Fibroblast of skin of scalp (primary cell): ENCODE results near the gene ZNF524.
A peak's percentile ranks its signal among the peaks of the same experiment; 100 is the strongest.

Experiments
- DNase-seq: peaks from one replicate; pipeline ENCODE4 v3.0.0-alpha.2; 2013

Gene ZNF524

DNA sequence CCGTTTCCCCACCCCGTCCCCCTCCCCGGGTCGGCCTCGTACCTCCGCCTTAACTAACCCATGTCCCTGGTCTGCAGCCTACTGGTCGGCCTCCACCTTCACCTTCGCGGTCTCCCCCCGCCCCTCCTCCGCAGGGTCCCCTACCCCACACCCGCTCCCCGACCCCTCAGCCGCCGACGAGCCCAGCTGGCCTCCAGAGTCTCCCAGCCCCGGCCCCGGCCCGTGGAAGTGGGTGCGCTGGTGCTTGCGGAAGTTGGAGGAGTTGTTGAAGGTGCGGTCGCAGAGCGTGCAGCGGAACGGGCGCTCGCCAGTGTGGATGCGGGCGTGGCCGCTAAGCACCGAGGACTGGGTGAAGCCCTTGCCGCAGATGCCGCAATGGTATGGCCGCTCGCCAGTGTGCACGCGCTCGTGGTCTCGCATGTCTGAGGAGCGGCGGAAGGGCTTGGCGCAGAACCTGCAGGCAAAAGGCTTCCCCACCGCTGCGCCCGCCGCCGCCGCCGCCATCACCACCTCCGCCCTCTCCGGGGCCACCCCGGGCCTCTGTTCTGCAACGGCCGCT, 21.7 kb downstream of the ZNF524 start:
- DNase-seq = no peak

DNA sequence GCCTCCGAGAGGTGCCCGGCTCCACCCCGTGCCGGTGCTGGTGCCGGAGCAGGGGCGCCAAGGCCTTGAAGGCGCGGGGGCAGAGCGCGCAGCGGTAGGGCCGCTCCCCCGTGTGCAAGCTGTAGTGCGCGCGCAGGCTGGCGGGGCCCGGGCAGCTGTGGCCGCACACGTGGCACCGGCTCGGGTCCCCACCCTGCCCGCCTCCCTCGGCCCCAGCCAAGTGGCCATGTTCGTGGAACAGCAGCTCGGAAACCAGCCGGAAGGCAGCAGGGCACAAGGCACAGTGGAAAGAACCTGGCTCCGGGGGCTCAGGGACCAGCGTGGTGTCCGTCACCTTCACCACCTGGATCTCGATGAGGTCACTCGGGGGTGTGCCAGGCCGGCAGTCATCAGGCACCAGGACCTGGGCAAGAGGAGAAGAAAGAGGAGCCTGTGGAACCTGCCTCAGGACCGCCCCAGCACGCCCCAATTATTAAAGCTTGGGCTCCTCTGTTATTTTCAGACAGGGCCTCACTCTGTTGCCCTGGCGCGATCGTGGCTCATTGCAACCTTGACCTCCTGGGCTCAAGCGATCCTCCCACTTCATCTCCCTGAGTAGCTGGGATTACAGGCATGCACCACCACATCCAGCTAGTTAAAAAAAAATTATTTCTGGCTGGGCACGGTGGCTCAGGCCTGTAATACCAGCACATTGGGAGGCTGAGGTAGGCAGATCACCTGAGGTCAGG, 22.3 kb downstream of the ZNF524 start:
- DNase-seq = no peak

DNA sequence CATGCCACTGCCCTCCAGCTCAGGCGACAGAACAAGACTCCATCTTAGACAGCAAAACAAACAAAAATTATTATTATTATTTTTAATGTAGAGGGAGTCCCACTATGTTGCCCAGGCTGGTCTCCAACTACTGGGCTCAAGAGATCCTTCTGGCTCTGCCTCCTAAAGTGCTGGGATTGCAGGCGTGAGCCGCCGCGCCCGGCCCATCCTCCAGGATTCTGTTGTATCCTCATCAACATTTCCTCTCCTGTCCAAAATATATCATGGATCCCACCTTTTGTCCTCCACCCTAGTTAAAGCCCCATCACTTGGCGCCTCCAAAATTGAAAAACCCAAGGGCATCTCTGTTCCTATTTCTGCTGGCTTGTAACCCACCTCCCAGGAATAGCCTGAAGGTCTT, 23.0 kb downstream of the ZNF524 start:
- no peak for DNase-seq

DNA sequence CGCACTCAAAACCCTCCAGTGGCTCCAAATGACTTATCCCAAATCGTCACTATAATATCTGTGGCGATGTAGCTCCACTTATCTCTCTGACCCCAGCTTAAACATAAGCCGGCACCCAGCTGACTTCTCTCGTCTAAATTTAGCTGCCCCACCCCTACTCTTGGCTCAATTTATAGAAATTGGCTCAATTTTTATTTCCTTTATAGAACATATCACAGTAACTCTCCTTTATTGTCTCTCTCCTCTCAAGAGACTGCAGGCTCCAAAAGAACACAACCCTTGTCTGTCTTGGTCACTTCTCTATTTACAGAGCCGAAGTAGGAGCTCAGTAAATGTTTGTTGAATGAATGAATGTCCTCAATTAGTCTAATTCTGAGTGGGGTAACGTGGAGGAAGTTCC, 23.5 kb downstream of the ZNF524 start:
- no peak for DNase-seq

DNA sequence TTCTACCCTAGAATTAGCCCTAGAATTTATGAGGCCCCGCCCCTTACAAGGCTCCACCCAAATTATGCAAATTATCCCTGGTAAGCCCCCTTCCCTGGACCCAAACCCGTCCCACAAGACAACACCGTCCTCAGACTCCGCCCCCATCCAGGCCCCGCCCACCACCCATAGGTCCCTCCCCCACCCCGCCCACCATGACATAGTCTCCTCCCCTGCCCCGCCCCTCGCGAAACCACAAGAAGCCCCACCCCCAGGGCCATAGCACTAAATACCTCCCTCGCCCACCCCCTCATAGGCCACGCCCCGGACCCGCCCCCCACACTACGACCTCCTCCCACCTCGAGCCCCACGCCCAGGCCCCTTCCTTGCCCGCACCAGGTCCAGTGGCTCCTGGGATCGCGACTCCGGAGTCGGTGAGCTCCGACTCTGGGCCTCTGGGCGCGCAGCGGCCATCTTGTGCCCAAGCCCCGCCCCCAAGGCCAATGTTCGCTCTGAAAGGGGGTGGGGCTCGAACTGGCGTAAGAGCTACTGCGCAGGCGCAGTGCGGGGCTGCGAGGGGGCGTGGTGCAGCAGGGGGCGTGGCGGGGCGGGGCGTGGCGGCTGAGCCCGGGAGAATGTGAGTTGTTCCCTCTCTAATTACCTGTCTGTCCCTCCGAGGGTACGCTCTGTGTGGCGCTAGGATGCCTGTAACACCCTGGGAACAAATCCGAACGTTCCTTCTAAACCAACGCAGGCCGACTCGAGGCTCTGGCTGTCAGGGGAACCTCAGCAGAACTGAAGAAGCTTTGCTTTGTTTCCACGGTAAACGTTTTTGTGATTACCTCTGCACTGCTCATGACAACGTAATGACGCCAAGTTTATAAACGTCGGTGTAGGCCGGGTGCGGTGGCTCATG, 24.3 kb downstream of the ZNF524 start, which contains the start of gene ZNF784:
Gene ZNF784, minus strand, starts transcription at position 458 of the 895 bp plus-strand sequence. Its CDS starts 5 bp downstream, at position 453.
- peak; percentile 94 for DNase-seq

DNA sequence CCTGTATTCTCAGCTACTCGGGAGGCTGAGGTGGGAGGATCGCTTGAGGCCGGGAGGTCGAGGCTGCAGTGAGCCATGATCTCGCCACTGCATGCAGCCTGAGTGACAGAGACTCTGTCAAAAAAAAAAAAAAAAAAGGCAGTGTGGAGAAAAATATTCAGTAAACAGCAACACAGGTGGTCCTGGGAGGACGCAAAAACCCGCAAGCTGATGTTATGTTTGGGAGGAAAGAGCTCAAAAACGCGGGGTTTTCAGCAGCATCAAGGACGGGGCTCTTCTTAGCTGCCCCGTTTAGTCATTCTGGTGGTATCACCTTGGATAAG, 24.9 kb downstream of the ZNF524 start:
- no peak for DNase-seq

DNA sequence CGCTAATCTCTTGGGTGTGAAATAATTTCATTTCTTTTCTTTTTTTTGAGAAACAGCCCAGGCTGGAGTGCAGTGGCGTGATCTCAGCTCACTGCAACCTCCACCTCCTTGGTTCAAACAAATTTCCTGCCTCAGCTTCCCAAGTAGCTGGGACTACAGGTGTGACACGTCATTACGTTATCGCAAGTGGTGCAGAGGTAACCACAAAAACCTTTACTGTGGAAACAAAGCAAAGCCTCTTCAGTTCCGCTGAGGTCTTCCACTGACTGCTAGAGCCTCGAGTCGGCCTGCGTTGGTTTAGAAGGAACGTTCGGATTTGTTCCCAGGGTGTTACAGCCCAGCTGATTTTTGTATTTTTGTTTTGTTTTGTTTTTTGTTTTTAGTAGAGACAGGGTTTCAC, 26.3 kb downstream of the ZNF524 start:
- no peak for DNase-seq

DNA sequence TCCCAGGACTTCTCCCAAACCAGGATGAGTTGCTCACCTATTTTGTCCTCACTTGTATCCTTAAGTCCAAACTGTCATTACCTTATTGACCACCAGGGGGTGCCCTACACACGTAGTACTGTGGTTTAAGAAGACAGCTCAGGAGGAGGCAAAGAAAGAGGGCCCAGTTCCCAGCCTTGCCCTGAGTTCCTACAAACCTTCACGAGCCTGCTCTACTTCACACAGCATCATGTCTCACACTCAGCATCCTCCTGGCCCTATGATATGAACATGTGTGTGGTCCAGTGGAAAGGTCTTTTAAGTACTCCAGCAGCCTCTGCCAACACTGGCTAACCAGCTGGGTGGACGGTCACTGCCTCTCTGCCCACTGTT, 32.4 kb downstream of the ZNF524 start:
- DNase-seq = peak; percentile 92

DNA sequence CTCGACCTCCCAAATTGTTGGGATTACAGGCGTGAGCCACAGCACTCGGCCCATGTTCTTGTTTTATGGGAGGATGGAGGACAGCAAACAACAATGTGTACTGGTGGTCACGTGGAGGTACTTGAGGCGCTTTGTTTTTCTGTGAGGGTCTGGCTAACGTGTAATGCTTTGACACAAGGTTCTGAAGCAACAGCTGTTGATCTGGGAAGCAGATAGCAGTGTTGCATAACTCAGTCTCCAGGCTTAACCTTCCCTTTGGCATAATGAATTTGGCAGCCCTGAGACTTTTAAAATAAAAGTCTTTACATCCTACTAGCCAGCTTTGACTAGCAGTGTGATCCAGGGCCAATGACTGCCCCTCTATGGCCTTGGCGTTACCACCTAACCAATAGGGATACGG, 33.8 kb downstream of the ZNF524 start:
- no peak for DNase-seq

DNA sequence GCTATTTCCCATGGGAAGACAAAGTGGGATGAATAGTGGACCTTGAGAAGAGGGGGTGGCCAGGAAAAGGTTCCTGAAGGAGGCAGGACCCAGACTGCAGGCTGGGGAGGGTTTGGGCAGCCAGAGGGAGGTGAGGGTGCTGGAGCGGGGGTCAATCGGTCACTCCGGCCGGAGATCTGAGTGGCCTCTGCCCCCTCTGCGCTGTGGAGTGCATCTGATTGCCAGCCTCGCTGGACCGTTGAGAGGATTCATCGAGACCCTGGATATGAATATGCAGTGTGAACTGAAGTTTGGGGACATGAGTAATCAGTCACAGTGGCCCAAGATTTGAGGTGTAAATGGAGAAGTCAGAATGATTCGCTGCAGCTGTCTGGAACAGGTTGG, 35.2 kb downstream of the ZNF524 start:
- DNase-seq = no peak

DNA sequence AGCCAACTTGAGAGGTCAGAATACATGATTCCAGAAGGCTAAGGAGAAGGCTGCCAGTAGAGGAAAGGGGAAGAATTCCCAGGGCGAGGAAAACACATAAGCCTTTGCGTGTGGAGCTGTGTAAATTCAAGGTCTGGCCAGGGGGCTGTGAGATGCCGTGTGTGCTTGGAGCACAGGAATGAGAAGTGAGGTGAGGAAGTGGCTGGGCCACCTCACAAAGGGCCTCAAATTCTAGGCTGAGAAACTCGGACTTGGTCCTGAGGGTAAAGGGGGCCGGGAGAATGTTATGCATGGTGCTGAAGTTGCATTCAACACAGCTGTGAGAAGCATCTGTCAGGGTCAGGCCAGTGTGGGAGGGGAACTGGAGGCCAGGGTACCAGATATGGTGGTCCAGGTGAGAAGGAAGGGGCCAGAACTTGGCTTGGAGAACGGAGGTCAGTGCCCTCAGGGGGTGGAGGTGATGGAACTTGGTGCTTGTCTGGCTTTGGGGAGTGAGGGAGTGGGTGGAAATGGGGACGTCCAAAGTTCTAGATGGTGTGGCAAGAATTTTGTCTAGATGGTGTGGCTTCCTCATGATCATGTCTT, 35.9 kb downstream of the ZNF524 start:
- no peak for DNase-seq

DNA sequence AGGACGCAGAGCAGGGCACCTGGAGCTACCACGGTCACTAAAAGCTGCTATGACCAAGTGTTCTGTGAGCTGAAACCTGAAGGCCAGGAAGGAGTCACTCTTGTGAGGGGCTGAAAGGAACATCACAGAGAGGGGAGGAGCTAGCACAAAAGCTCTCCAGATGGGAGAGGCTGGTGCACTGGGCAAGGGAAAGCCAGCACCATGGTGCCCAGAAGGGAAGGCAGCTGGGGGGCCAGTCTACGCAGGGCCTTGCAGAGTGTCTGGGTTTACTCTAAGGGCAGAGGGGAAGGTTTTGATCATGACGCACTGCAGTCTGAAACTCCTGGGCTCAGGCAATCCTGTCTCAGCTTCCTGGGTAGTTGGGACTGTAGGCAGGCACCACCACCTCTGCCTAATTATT, 36.6 kb downstream of the ZNF524 start:
- DNase-seq = no peak

DNA sequence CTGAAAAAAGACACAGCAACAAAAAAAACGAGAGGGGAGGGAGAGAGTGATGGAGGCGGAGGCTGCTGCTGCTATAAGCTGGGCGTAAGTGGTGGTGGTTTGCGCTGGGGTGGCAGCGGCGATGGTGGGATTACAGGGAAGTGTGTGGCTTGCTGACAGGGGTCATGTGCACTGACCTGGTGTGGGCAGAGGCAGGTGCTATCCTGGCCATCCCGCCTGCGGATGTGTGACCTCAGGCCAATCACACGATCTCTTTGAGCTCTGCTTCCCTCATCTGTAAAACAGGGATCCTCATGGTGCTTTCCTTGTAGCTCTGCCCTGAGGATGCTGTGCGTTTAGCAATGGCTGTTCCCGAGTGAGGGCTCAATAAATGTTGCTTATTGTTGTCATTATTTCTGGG, 37.4 kb downstream of the ZNF524 start:
- DNase-seq = no peak

DNA sequence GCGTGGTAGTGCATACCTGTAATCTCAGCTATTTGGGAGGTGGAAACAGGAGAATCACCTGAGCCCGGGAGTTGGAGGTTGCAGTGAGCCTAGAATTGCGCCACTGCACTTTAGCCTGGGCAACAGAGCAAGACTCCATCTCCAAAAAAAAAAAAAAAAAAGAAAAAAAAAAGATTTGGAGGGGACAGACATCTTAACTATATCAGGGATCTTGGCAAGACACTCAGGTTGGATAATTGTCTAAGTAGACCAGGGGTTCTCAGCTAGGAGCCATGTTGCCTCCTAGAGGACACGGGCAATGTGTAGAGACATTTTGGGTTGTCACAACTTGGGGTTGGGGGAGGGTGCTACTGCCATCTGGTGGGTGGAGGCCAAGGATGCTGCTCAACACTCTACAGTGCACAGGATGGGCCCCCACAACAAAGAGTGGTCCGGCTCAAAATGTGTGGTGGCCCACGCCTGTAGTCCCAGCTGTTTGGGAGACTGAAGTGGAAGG, 38.8 kb downstream of the ZNF524 start:
- peak; percentile 55 for DNase-seq

DNA sequence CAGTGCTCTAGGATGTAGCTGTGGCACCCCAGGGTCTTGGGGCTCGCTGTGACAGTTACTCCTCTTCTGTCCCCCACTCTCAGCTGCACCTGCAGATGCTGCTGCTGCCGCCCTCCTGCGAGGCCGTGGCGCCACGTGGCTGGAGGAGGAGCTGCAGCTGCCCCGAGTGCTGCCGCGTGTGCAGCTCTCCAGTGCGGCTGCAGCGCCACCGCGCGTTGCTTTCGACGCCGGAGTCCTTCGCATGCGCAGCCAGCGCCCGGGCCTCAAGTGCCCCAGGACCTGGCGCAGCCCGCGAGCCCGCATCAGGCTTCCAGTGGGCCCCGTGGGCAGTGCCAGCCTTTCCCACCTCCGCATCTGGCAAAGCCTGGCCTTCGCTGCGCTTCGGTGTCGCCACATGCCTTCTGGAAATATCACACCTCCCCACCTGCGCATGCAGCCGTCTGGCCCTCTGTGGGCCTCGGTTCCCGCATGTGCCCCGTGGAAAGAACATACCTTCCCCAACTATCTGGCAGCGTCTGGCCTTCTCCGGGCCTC, 40.0 kb downstream of the ZNF524 start:
- peak; percentile 82 for DNase-seq

DNA sequence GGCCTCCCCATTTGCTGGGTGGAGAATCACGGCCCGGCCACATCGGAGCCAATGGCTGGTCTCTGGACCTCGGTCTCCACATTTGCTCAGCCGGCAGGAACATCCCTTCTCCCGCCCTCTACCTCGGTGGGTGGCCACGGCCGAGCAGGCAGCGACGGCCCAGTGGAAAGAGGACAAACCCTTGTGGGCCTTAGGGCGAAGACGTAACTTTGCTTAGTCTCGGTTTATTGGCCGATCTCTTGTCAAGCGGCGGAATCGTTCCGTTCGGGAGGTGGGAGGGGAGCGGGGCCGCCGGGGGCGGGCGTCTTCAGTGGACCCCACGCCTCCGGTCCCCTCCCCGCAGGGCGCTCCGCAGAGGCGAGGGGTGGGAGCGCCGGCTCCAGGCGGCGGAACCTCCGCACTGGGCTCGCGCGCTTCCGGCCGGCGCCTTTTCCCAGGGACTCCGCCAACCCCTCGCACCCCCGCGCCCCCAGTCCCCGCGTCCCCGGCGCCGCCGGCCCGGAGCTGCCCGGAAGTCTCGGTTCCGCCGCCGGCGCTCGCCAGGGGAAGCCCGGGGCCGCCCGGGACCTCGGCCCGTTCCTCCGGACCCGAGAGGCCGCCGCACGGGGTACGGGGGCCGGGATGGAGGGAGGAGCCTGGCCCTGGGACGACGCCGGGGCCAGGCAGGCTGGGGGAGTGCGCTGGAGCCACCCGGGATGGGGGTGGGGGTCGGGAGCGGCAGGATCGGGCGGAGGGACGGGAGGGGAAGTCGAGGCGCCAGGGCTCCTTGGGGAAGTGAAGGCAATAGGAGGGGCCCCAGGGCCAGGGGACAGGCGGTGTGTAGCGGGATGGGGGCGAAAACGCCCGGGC, 40.7 kb downstream of the ZNF524 start, which contains the start of gene ZNF580:
Gene ZNF580, plus strand, starts transcription at position 426 of the 849 bp plus-strand sequence. CDS start 1,507 bp downstream, outside the sequence.
- peak; percentile 87 for DNase-seq

DNA sequence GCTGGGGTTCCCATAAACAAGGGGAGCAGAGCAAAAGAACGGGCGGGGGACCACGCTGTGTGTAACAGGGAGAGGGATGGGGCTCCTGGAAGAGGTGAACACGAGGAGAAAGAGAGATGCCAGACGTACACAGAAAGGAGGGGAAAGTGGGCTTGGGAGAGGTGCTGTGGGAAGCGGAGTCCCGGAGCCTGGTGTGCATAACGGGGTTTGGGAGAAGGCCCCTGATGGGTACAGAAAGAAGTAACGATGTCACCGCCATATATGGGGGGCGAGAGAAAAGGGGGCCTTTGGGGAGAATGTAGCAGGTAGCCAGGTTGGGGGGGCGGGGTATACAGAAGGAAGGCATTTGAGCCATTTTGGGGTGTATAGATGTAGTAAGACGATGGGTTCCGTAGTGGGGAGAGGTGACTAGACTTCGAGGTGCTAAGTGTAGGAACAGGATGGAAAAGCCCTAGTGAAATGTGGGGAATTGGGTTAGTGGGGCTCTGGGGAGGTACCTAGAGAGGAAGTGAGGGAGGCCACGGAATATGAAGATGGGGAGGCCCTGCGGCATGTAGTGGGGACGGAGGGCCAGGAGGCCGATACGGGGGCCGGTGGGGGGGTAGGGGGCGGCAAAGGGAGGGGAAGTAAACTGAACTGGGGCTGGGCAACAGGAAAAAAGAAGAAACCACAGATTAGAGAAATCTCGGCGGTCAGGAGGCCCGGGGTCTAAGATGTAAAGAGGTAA, 41.5 kb downstream of the ZNF524 start:
- DNase-seq = no peak

DNA sequence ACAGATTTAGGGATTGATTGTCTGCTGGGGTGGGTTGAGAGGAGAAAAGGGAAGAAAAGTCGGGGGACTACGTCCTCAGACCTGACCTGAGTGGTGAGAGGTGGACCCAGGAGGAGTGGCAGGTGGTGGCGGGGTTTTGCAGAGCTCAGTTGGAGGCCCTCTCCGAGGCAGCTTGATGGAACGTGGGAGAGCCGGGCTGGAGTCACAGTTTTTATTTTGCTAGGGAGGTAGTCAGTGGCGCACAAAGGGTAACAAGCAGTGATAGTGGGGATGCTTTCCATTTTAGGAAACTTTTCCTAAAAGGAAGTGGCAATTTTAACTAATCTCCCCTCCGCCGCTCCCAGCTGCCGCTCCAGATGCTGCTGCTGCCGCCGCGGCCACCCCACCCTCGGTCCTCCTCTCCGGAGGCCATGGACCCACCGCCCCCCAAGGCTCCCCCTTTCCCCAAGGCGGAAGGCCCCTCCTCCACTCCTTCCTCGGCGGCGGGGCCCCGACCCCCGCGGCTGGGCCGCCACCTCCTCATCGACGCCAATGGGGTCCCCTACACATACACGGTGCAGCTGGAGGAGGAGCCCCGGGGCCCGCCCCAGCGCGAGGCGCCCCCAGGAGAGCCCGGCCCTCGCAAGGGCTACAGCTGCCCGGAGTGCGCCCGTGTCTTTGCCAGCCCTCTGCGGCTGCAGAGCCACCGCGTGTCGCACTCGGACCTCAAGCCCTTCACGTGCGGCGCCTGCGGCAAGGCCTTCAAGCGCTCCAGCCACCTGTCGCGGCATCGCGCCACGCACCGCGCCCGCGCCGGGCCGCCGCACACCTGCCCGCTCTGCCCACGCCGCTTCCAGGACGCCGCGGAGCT, 42.3 kb downstream of the ZNF524 start:
- no peak for DNase-seq

DNA sequence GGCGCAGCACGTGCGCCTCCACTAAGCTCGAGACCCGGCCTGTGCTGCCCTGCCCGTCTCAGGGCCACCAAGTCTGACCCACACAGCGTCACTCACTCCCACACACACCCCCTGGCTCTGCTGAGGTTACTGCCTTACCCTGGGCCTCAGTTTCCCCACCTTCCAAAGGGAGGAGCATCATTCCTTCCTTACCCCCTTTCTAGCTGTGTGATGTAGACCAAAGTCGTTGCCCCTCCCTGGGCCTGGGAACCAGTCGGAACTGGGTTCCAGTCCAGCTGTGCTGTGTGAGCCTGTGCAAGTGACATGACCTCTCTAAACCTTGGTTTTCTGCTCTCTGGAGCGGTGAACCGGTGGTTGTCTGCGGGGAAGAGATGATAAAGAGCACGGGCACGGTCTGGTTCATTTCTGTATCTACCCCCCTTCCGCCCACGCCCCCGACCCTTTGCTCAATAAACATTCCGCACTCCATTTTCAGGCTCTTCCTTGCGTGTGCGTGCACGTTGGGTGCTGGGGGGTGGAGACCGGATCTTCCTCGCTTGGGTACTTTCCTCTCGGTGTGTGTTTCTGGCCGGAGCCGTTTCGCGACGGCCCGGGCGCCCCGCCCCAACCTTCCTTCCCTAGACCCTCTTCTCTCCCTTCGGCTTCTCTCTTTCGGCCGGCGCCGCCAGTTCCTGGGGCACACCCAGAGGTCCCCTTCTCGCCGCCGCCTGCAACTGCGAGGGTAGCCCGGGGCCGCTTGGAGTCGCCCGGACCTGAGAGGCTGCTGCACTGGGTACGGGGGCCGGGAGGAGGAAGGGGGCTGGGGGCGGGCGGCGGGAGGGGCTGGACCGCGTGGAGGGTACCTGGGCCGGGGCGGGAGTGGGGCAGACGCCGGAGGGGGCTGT, 43.2 kb downstream of the ZNF524 start, which contains the start of gene ZNF581:
Gene ZNF581, plus strand, starts transcription at position 647 of the 884 bp plus-strand sequence. CDS start 923 bp downstream, outside the sequence.
- DNase-seq = peak; percentile 73
